HL-60 (cell line): ENCODE measurements around the gene PPP2R5C.
A peak's percentile ranks its signal among the peaks of the same experiment; 100 is the strongest.

ENCODE experiments used
- DNase-seq, 2 experiments: peaks; one replicate each; pipeline ENCODE4 v3.0.0-alpha.2; 2010 to 2020; ENCODE audit warnings: low read depth in 1 of 2, low spot score in 1 of 2
- H3K27ac ChIP-seq: fragments of 250-450 bp; sonication (Bioruptor Pico); replicated peaks from 2 replicates; pipeline ENCODE4 v1.5.1; 2020; ENCODE audit warnings: mild to moderate bottlenecking, moderate library complexity
- H3K27me3 ChIP-seq: fragments of 250-450 bp; sonication (Bioruptor Pico); 2 replicates; pipeline ENCODE4 v1.5.1; 2021; ENCODE audit warnings: mild to moderate bottlenecking, moderate library complexity; ENCODE audit not compliant: insufficient read depth, poor library complexity, severe bottlenecking
- H3K4me3 ChIP-seq: replicated peaks from 2 replicates; pipeline ENCODE4 v1.5.1; 2011; ENCODE audit warnings: mild to moderate bottlenecking, control low read depth, low read length; ENCODE audit not compliant: insufficient read depth
- GABPA ChIP-seq: IDR thresholded peaks from 2 replicates; pipeline ENCODE4 v1.6.1; 2012; ENCODE audit warnings: low read depth
- POLR2AphosphoS5 ChIP-seq: IDR thresholded peaks from 2 replicates; pipeline ENCODE4 v1.6.1; 2012; ENCODE audit warnings: low read depth
- SPI1 ChIP-seq: IDR thresholded peaks from 2 replicates; pipeline ENCODE4 v1.6.1; 2012; ENCODE audit warnings: low read depth, mild to moderate bottlenecking, borderline replicate concordance
- TF ChIP-seq, protein P1 (sequence below): IDR thresholded peaks from one replicate; pipeline ENCODE4 v1.5.1; 2011; ENCODE audit warnings: low read length, control low read depth, inconsistent platforms; ENCODE audit not compliant: insufficient read depth
- TF ChIP-seq, protein P2 (sequence below): IDR thresholded peaks from 2 replicates; pipeline ENCODE4 v1.6.1; 2012; ENCODE audit warnings: low read depth; ENCODE audit not compliant: insufficient replicate concordance

Gene PPP2R5C

DNA sequence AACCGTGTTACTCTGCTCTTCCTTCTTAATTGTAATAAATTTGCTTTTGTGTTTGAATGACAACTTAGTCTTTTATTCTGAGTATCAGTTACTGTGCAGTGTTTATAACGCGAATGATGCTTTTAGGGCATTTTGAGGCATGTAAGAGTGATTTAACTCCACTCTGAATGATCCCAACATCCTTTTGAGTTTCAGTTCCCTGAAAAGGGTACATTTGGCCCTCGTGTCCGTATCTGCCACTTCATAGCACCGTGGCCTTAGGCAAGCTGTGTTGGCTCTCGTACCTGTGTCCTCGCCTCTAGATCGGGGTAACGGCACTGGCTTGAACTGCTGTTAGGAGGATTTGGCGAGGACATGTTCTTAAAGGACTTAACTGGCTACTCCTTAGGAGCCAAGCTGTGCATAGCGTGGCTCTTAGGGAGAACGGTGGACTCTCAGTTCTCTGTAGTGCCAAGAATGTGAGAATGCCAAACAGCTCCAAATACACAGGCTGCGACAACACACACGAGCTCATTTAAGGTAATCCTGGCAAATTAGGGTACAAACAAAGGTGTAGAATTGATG is 92.0 kb downstream of the PPP2R5C start:
- no peak overlapping the region for H3K4me3 ChIP-seq
- H3K27ac ChIP-seq = peak overlapping the region; percentile 71
- no peak for TF ChIP-seq GABPA
- TF ChIP-seq POLR2AphosphoS5 = no peak
- TF ChIP-seq, protein P1, sequence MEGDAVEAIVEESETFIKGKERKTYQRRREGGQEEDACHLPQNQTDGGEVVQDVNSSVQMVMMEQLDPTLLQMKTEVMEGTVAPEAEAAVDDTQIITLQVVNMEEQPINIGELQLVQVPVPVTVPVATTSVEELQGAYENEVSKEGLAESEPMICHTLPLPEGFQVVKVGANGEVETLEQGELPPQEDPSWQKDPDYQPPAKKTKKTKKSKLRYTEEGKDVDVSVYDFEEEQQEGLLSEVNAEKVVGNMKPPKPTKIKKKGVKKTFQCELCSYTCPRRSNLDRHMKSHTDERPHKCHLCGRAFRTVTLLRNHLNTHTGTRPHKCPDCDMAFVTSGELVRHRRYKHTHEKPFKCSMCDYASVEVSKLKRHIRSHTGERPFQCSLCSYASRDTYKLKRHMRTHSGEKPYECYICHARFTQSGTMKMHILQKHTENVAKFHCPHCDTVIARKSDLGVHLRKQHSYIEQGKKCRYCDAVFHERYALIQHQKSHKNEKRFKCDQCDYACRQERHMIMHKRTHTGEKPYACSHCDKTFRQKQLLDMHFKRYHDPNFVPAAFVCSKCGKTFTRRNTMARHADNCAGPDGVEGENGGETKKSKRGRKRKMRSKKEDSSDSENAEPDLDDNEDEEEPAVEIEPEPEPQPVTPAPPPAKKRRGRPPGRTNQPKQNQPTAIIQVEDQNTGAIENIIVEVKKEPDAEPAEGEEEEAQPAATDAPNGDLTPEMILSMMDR = no peak
- TF ChIP-seq SPI1 = no peak
- TF ChIP-seq, protein P2, sequence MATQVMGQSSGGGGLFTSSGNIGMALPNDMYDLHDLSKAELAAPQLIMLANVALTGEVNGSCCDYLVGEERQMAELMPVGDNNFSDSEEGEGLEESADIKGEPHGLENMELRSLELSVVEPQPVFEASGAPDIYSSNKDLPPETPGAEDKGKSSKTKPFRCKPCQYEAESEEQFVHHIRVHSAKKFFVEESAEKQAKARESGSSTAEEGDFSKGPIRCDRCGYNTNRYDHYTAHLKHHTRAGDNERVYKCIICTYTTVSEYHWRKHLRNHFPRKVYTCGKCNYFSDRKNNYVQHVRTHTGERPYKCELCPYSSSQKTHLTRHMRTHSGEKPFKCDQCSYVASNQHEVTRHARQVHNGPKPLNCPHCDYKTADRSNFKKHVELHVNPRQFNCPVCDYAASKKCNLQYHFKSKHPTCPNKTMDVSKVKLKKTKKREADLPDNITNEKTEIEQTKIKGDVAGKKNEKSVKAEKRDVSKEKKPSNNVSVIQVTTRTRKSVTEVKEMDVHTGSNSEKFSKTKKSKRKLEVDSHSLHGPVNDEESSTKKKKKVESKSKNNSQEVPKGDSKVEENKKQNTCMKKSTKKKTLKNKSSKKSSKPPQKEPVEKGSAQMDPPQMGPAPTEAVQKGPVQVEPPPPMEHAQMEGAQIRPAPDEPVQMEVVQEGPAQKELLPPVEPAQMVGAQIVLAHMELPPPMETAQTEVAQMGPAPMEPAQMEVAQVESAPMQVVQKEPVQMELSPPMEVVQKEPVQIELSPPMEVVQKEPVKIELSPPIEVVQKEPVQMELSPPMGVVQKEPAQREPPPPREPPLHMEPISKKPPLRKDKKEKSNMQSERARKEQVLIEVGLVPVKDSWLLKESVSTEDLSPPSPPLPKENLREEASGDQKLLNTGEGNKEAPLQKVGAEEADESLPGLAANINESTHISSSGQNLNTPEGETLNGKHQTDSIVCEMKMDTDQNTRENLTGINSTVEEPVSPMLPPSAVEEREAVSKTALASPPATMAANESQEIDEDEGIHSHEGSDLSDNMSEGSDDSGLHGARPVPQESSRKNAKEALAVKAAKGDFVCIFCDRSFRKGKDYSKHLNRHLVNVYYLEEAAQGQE = no peak
- DNase-seq = no peak
- H3K27me3 ChIP-seq = no peaks in the 10 kb centered on the region

DNA sequence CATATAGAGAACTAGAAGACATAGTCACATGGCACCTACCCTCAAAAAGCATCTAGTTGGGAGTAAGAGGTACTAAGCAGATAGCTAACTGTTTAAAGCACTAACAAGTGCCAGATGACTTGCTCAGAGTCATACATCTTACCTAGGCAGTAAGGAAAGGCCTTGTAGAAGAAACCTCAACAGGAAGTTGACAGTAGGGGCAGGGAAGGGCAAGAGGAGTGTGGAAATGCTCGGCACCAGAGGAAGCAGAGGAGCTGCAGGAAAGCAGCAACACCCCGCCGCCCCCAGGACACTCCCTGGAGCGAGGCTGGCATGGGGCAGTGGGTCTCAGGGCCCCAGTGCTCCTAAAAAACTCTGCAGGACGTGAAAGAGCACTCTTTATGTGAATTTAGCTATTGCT is 92.9 kb downstream of the PPP2R5C start:
- peak; percentile 51 to 88 for DNase-seq
- no peaks in the 10 kb centered on the region for H3K27me3 ChIP-seq
- TF ChIP-seq POLR2AphosphoS5 (peak; percentile 60), SPI1 (peak; percentile 37; the same call in 1 of the 2 replicates)
- TF ChIP-seq, protein P2 = no peak
- TF ChIP-seq, protein P1 = no peak
- peak overlapping the region; percentile 71 for H3K27ac ChIP-seq
- no peak overlapping the region for H3K4me3 ChIP-seq

DNA sequence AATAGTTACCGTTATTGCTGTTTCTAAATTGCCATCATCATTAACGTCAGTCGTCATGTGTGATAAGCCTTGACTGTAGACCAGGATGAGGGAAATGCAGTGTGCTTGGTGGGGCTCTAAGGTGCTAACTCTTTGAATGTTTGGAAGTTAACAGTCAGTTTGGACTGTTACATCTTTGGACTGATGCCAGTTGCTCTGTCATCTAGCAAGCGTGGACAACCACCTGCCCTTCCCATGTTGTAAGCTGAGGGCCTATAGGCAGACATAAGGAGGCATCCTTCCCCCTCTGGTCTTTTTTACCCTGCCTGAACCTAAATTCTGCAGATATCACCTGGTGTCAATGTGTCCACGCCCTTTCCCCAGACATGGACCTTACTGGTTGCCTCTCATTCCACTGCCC is 94.4 kb downstream of the PPP2R5C start:
- Histone ChIP-seq H3K27me3 (no peaks in the 10 kb centered on the region), H3K27ac (peak overlapping the region; percentile 12; the same call in 1 of the 2 replicates), H3K4me3 (no peak overlapping the region)
- TF ChIP-seq POLR2AphosphoS5 = no peak
- TF ChIP-seq, protein P1 = no peak
- TF ChIP-seq SPI1 = no peak
- TF ChIP-seq, protein P2 = no peak
- no peak for TF ChIP-seq GABPA
- peak in 1 of 2 experiments; percentile 35 for DNase-seq
